Hematopoietic multipotent progenitor cell treated with erythropoietin and hydrocortisone succinate and interleukin-3 and kit ligand, for 8 days (in vitro differentiated cells): ENCODE measurements around the gene SAE1.
"Not testable (repeated sequence)": the region's sequence is repeated elsewhere in the genome, so short reads cannot be mapped to it uniquely, and the experiment has no call there.

Experiments used
- DNase-seq: peaks from one replicate; pipeline ENCODE4 v3.0.0-alpha.2; 2015

SAE1 gene

DNA sequence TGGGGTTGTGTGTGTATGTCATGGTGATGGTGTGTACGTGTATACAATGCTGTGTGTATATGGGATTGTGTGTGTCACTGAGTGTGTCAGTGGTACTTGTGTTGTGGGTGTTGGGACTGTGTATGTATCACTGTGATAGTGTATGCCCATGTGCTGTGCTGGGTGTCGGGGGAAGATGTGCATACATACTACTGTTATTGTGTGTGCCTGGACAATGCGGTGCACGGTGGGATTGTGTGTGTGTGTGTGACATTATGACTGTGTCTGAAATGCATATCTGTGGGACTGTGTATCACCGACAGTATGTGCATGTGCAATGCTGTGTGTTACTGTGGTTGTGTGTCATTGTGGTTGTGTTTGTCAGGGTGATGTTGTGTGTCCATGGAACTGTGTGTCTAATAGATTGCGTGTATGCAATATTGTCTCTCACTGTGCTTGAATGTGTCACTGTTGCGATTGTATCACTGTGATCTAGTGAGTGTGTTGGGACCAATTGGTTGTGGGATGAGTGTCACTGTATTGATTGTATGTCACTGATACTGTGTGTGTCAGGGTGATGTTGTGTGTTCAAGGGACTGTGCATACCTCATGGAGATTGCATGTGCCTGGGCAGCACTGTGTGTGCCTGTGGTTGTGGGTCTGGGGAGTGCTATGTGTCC lies 111.4 kb downstream of the SAE1 start:
- DNase-seq = peak; percentile 22

DNA sequence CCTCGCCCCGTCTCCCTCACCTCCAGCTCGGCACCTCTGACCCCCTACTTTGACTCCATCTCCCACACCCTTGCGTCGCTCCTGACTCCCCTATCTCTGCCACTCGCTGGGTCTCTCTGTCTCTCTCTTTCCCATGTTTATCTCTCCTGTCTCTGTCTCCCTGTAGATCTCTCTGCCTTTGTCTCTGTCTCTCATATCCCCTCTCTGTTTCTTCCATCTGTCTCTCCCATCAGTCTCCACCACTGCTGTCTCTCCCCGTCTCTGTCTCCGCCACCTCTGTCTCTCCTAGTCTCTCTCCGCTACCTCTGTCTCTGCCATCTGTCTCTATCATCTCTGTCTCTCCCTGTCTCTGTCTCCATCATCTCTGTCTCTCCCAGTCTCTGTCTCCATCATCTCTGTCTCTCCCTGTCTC lies 112.7 kb downstream of the SAE1 start:
- no peak for DNase-seq

DNA sequence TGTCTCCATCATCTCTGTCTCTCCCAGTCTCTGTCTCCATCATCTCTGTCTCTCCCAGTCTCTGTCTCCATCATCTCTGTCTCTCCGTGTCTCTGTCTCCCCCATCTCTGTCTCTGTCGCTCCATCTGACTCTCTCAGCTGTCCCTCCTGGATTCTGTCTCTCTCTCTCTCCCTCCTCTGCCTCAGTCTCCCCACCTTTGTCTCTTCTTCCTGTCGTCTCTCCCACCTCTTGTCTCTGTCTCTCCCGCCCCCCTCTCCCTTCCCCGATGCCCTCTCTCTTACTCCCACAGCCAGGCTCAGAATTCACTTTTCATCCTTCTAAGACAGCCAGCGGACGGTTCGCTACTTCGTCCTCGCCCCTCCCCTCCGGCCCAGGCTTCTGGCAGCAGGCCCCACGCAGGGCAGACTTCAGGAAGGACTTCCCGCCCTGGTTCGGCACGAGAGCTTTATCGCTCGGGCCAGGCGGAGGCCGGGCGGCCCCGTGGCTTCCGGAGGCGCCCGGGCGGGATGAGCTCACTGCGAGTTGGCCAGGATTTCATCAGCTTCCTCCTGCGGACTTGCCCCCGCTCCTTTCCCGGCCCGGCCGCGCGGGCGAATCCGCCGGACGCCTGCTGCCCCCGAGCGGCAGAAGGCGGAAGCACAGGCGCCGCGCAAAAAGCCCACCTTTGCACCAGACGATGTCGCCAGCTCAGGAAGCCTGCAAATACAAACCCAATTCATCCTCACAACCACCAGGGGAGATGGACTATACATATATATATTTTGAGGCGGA lies 113.3 kb downstream of the SAE1 start:
- peak; percentile 98 for DNase-seq

DNA sequence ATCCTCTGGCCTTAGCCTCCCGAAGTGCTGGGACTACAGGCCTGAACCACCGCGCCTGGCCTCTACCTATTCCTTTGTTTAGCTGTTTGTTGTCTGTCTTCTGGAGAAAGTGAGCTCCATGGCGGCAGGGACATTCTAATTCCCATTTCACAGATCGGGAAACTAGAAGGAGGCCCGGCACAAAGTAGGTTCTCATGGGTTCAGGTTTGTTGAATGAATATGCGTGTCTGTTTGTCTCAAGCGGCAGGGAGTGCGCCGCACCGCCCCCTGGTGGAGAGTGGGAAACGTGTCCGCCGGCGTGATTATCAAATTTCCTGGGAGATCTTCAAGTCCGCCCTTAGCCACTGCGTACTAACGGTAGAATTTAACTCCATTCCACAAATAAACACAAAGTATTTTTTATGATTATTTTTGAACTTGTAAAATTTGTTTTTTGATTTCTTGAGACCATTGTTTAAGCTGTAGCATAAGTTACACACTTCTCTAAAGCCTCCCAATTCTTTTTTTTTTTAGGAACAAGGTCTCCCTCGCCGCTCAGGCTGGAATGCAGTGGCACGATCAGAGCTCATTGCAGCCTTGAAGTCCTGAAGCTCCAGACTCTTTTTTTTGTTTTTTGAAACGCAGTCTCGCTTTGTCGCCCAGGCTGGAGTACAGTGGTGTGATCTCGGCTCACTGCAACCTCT lies 116.8 kb downstream of the SAE1 start:
- DNase-seq = peak; percentile 88

DNA sequence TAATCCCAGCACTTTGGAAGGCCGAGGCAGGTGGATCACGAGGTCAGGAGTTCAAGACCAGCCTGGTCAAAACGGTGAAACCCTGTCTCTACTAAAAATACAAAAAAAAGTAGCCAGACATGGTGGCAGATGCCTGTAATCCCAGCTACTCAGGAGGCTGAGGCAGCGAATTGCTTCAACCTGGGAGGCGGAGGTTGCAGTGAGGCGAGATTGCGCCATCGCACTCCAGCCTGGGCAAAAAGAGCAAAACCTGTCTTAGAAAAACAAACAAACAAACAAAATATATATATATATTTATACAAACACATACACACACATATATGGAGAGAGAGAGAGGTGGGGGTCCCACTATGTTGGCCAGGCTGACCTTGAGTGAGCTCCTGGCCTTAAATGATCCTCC lies 122.4 kb downstream of the SAE1 start:
- DNase-seq = not testable (repeated sequence)

DNA sequence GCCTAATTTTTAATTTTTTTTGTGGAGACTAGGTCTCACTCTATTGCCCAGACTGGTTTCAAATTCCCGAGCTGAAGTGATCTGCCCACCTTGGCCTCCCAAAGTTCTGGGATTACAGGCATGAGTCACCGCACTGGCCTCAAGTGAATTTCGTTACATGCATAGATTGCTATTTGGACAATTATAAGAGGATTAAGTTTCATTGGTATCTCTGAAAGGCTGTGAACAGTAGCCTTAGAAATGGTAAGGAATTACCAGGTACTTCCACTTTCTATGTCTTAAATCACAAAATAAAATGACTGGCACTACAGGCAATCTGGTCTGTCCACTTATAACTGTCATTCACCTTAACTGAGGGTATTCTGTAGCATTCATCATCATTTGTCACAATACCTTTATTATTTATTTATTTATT lies 122.8 kb downstream of the SAE1 start:
- no peak for DNase-seq

DNA sequence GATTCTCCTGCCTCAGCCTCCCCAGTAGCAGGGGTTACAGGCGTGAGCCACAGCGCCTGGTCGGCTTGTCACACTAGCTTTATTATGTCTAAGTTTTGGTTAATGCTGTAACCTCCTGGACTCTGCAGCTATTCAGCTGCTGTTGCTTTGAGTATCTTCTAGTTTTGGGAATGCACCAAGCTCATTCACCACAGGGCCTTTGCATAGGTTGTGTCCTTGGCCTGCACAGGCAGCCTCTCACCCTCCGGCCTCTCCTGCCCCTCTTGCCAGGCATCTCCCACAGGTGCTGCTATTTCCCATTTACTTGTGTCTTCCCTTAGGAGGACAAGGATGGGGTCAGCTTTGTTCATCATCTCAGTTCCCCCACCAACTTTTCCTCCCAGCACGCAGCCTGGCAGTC lies 123.3 kb downstream of the SAE1 start:
- no peak for DNase-seq

DNA sequence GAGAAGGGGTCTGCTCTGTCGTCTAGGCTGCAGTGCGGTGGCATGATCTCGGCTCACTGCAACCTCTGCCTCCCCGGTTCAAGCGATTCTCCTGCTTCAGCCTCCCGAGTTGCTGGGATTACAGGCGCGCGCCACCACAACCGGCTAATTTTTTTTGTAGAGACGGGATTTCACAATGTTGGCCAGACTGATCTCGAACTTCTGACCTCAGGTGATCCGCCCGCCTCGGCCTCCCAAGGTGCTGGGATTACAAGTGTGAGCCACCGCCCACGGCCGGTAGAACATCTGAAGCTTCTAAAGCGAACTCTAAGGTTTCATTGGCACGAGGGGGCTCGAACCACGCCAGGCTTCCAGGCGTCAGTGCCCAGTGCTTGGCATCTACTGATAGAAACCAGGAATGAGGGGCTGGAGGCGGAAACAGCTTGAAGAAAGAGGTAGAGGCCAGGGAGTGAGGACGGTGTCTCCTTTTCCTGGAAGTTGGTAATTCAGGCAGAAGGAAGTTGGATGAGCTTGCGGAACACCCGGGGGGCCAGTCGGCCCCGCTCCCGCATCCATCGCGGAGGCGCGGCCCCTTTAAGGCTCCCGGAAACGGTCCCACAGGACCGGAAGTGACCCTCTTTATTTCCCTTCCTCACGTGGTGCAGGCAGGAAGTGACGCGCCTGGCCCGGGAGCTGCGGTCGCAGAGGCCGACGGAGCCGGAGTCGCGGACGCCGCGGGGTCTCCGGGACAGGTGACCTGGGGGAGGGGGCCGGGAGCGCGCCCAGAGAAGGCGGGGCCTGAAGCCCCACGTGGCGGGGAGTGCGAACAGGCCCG lies 125.5 kb downstream of the SAE1 start, which contains the start of gene CCDC9:
CCDC9 (plus strand) TSS at position 647 of the 814 bp plus-strand sequence. CDS start 1,876 bp downstream, outside the sequence.
- peak; percentile 95 for DNase-seq

DNA sequence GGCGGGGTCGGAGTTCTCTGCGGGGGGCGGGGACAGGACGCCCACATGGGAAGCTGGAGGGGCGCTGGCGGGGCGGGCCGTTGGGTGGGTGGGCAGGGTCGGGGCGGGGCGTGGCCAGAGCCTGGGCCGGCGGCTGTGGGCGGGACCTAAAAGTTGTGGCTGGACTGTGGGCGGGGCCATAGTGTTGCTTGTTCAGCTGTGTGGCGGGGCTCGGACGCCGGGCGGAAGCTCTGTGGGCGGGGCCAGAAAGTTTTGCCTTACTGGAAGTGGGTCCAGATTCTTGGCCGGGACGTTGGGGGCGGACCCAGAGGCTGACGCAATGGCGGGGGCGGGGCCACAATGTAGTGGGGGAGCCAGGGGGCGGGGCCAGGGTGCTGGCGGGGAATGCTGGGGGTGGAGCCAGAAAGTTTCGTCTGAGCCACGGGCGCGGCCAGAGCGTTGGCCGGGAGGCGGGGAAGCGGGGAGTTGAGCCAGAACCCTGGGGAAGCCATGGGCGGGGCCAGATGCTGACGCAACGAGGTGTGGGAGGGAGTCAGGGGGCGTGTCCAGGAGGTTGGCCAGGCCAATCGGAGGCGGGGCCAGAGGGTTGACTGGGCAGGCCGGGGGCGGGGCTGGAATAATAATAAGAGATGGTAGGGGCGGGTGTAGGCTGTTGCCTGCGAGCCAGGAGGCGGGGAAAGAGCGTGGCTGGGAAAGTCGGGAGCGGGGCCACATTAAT lies 126.2 kb downstream of the SAE1 start:
- DNase-seq = peak; percentile 97

DNA sequence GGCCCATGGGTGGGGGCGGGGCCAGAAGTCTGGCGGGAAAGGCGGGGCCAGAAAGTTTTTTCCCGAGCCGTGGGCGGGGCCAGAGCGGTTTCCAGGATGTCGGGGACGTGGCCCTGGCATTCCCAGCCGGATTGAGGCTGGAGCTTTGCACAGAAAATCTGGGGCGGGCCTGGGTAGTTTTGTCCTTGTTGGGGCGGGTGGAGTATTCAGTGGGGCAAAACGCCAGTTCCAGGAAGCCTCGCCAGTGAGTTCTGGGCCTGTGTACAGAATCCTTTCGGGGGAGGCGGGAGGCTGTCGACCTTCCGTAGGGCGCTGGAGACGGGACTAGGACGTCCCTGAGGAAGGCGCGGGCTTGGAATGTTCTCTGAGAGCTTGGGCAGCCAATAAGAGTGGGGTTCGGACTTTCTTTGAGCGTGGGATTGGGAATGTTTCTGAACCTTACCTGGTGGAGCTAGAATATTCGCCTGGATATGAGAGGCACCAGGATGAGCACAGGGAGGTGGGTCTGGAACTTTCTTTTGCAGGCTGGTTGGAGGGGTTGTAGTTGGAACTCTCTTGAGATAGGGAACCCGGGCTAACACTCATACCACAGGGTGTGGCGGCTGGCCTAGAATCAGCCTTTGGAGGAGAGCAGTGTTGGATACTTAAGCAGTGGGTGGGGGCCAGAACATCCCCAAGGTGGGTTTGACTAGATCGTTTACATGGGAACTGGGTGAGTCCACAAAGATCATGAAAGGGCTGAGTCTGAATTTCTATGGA lies 127.0 kb downstream of the SAE1 start:
- DNase-seq = peak; percentile 49

DNA sequence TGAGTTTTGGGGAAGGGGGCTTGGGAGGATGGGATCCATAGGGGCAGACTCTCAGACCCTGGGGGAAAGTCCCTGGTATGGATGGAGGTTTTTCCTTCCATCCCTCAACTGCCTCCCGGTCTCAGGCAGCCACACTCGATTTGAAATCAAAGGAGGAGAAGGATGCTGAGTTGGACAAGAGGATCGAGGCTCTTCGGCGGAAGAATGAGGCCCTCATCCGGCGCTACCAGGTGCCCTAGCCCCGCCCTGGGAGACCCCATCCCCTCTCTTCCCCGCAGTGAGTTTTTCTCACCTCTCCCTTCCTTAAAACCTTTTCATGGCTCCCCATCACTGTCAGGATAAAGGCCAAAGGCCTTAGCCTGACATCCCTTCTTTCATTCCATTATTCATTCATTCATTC lies 127.8 kb downstream of the SAE1 start:
- no peak for DNase-seq

DNA sequence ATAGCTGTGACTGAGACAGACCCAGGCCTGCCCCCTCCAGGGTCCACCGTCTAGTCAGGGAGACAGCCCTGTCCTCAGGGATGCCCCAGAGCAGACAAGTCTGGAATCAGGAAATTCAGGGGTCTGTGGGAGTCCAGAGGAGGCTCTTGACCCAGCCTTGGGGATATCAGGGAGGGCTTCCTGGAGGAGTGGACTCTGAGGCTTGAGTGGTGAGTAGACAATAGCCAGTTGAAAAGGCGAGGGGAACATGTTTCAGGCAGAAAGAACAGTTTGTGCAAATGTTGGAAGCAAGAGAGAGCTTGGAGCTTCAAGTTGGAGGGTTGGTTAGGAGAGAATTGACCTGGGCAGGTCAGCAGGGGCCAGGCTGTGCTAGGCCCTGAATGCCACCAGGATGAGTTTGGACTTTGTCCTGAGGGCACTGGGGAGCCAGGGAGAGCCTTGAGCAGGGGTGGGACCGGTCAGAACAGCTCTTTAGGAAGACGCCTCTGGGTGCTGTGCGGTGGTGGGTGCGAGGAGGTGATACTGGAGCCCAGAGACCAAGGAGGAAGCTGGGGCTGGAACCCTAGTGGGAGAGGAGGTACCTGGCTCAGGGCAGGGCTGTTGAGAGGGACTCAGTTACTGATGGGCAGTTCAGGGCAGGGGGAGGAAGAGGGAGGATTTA lies 128.4 kb downstream of the SAE1 start:
- no peak for DNase-seq
